H1 (cell line): ENCODE measurements around the gene SPRR1B.

ENCODE experiments used
- CREB1 ChIP-seq: IDR thresholded peaks from 2 replicates; pipeline ENCODE4 v1.6.1; 2012; ENCODE audit warnings: inconsistent platforms
- EZH2 ChIP-seq: fragments of 200-600 bp; sonication (generic); IDR thresholded peaks from 2 replicates; pipeline ENCODE4 v1.7.1; 2012; ENCODE audit warnings: low read depth, mild to moderate bottlenecking, moderate library complexity, low read length, inconsistent platforms; ENCODE audit not compliant: severe bottlenecking
- JUND ChIP-seq: IDR thresholded peaks from 2 replicates; pipeline ENCODE4 v1.6.1; 2011; ENCODE audit warnings: mild to moderate bottlenecking, improper control_type of control experiment, low read length
- KDM1A ChIP-seq: fragments of 200-600, 300-600 bp; sonication (generic); IDR thresholded peaks from 2 replicates; pipeline ENCODE4 v1.7.1; 2016; ENCODE audit warnings: mild to moderate bottlenecking, low read length, borderline replicate concordance
- POLR2A ChIP-seq, 2 experiments: IDR thresholded peaks; 1 replicate in 1 of 2; 2 replicates in 1 of 2; pipeline ENCODE4 v1.6.1; 2011; ENCODE audit warnings: low read depth in 2 of 2, low read length in 2 of 2, mild to moderate bottlenecking in 2 of 2; ENCODE audit errors: control extremely low read depth in 1 of 2
- POLR2AphosphoS5 ChIP-seq: IDR thresholded peaks from 2 replicates; pipeline ENCODE4 v1.6.1; 2011; ENCODE audit warnings: low read depth, low read length
- SP1 ChIP-seq: IDR thresholded peaks from 2 replicates; pipeline ENCODE4 v1.6.1; 2011; ENCODE audit warnings: low read depth, low read length
- SUZ12 ChIP-seq: fragments of 200-600 bp; sonication (generic); IDR thresholded peaks from 2 replicates; pipeline ENCODE4 v1.6.1; 2012; ENCODE audit warnings: mild to moderate bottlenecking, inconsistent platforms, low read length, moderate library complexity, mixed read lengths
- YY1 ChIP-seq: IDR thresholded peaks from 2 replicates; pipeline ENCODE4 v1.6.1; 2011; ENCODE audit warnings: low read depth, mild to moderate bottlenecking, low read length
- ZNF274 ChIP-seq: IDR thresholded peaks from 2 replicates; pipeline ENCODE4 v1.7.0; 2012; ENCODE audit warnings: low read length, borderline replicate concordance; ENCODE audit errors: extremely low read depth
- TF ChIP-seq, protein P1 (sequence below), 3 experiments: IDR thresholded peaks; 1 replicate in 2 of 3; 2 replicates in 1 of 3; pipeline versions ENCODE4 v1.5.1 to v1.6.1; 2011; ENCODE audit warnings: low read length in 3 of 3, mild to moderate bottlenecking in 3 of 3, inconsistent platforms in 2 of 3, low read depth in 1 of 3, moderate library complexity in 1 of 3; ENCODE audit not compliant: insufficient read depth in 1 of 3; ENCODE audit errors: control extremely low read depth in 1 of 3
- TF ChIP-seq, protein P2 (sequence below): fragments of 300-600 bp; sonication (generic); IDR thresholded peaks from 2 replicates; pipeline ENCODE4 v1.7.1; 2012; ENCODE audit warnings: low read length, moderate library complexity, mild to moderate bottlenecking, inconsistent platforms; ENCODE audit not compliant: insufficient replicate concordance

DNA sequence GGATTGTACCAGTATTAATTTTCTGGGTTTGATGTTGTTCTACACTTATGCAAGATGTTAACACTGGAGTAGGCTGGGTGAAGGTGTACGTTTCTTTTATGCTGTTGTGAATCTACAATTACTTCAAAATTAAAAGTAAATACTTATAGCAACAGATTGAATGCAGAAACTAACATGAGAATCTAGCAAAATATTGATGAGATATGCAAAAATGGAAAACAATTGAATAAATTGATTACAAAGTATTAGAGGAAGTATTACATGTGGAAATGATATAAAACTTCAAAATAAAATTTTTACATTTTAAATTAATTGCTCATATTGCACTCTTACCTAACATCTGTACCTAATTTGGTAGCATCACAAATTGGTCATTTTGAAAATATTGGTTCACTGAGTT, 35.2 kb upstream of the SPRR1B start:
- TF ChIP-seq SUZ12 (no peak), KDM1A (no peak), SP1 (no peak), JUND (no peak), POLR2AphosphoS5 (no peak), POLR2A (IDR thresholded peaks at IDR 0.05; ENCODE audit: control extremely low read depth in 1 of 2, low read depth in 2 of 2, low read length in 2 of 2) (no peak), YY1 (no peak), ZNF274 (no peak), CREB1 (no peak), EZH2 (no peak)
- TF ChIP-seq, protein P1, sequence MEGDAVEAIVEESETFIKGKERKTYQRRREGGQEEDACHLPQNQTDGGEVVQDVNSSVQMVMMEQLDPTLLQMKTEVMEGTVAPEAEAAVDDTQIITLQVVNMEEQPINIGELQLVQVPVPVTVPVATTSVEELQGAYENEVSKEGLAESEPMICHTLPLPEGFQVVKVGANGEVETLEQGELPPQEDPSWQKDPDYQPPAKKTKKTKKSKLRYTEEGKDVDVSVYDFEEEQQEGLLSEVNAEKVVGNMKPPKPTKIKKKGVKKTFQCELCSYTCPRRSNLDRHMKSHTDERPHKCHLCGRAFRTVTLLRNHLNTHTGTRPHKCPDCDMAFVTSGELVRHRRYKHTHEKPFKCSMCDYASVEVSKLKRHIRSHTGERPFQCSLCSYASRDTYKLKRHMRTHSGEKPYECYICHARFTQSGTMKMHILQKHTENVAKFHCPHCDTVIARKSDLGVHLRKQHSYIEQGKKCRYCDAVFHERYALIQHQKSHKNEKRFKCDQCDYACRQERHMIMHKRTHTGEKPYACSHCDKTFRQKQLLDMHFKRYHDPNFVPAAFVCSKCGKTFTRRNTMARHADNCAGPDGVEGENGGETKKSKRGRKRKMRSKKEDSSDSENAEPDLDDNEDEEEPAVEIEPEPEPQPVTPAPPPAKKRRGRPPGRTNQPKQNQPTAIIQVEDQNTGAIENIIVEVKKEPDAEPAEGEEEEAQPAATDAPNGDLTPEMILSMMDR (IDR thresholded peaks at IDR 0.05; ENCODE audit: control extremely low read depth in 1 of 3, insufficient read depth in 1 of 3, low read depth in 1 of 3, low read length in 3 of 3): no peak
- TF ChIP-seq, protein P2, sequence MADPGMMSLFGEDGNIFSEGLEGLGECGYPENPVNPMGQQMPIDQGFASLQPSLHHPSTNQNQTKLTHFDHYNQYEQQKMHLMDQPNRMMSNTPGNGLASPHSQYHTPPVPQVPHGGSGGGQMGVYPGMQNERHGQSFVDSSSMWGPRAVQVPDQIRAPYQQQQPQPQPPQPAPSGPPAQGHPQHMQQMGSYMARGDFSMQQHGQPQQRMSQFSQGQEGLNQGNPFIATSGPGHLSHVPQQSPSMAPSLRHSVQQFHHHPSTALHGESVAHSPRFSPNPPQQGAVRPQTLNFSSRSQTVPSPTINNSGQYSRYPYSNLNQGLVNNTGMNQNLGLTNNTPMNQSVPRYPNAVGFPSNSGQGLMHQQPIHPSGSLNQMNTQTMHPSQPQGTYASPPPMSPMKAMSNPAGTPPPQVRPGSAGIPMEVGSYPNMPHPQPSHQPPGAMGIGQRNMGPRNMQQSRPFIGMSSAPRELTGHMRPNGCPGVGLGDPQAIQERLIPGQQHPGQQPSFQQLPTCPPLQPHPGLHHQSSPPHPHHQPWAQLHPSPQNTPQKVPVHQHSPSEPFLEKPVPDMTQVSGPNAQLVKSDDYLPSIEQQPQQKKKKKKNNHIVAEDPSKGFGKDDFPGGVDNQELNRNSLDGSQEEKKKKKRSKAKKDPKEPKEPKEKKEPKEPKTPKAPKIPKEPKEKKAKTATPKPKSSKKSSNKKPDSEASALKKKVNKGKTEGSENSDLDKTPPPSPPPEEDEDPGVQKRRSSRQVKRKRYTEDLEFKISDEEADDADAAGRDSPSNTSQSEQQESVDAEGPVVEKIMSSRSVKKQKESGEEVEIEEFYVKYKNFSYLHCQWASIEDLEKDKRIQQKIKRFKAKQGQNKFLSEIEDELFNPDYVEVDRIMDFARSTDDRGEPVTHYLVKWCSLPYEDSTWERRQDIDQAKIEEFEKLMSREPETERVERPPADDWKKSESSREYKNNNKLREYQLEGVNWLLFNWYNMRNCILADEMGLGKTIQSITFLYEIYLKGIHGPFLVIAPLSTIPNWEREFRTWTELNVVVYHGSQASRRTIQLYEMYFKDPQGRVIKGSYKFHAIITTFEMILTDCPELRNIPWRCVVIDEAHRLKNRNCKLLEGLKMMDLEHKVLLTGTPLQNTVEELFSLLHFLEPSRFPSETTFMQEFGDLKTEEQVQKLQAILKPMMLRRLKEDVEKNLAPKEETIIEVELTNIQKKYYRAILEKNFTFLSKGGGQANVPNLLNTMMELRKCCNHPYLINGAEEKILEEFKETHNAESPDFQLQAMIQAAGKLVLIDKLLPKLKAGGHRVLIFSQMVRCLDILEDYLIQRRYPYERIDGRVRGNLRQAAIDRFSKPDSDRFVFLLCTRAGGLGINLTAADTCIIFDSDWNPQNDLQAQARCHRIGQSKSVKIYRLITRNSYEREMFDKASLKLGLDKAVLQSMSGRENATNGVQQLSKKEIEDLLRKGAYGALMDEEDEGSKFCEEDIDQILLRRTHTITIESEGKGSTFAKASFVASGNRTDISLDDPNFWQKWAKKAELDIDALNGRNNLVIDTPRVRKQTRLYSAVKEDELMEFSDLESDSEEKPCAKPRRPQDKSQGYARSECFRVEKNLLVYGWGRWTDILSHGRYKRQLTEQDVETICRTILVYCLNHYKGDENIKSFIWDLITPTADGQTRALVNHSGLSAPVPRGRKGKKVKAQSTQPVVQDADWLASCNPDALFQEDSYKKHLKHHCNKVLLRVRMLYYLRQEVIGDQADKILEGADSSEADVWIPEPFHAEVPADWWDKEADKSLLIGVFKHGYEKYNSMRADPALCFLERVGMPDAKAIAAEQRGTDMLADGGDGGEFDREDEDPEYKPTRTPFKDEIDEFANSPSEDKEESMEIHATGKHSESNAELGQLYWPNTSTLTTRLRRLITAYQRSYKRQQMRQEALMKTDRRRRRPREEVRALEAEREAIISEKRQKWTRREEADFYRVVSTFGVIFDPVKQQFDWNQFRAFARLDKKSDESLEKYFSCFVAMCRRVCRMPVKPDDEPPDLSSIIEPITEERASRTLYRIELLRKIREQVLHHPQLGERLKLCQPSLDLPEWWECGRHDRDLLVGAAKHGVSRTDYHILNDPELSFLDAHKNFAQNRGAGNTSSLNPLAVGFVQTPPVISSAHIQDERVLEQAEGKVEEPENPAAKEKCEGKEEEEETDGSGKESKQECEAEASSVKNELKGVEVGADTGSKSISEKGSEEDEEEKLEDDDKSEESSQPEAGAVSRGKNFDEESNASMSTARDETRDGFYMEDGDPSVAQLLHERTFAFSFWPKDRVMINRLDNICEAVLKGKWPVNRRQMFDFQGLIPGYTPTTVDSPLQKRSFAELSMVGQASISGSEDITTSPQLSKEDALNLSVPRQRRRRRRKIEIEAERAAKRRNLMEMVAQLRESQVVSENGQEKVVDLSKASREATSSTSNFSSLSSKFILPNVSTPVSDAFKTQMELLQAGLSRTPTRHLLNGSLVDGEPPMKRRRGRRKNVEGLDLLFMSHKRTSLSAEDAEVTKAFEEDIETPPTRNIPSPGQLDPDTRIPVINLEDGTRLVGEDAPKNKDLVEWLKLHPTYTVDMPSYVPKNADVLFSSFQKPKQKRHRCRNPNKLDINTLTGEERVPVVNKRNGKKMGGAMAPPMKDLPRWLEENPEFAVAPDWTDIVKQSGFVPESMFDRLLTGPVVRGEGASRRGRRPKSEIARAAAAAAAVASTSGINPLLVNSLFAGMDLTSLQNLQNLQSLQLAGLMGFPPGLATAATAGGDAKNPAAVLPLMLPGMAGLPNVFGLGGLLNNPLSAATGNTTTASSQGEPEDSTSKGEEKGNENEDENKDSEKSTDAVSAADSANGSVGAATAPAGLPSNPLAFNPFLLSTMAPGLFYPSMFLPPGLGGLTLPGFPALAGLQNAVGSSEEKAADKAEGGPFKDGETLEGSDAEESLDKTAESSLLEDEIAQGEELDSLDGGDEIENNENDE: no peak
